Activated CD8-positive, alpha-beta memory T cell treated with anti-CD3 and anti-CD28 coated beads for 36 hours (primary cell): ENCODE data around the gene AMBP. TPM values are rescaled to one million over a fixed set of nuclear protein-coding genes. Genes with fewer than 3 reads are reported as not detected.

Experiments
- CTCF ChIA-PET: fragments of 350-600 bp; sonication (Branson Sonifier 250); formaldehyde crosslinking; loops from one replicate; lab custom pipeline; 2021; ENCODE audit warnings: antibody characterized with exemption; lab: Charles Lee
- POLR2A ChIA-PET: fragments of 350-600 bp; sonication (Branson Sonifier 250); formaldehyde crosslinking; loops from one replicate; lab custom pipeline; 2021; ENCODE audit warnings: antibody characterized with exemption; lab: Charles Lee
- total RNA-seq, 2 experiments: library from RNA; stranded (reverse); gene quantifications; one replicate each; pipeline ENCODE4 v1.2.3, GENCODE V29; 2021

AMBP gene
- total RNA-seq, 2 experiments from 2014 or later: not detected

DNA sequence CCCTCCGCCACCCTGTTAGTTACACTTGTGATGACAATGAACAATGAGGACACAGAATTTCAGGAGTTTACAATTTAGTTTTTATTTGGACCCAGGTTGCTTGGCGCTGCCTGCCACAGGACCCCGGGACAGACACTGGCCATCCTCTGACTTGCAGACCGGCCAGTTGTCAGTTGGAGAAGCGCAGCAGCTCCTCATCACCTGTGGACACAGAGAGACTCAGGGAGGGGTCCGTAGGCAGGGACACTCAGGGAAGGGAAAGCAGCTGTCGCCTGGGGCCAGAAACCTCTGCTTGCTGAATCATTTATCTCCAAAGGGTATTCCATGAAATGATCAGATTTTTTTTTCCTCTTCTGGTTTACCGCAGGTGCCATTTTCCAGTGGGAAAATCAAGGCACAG is 18.0 kb downstream of the AMBP start:
- ChIA-PET CTCF (no interaction called here), POLR2A (no interaction called here)

DNA sequence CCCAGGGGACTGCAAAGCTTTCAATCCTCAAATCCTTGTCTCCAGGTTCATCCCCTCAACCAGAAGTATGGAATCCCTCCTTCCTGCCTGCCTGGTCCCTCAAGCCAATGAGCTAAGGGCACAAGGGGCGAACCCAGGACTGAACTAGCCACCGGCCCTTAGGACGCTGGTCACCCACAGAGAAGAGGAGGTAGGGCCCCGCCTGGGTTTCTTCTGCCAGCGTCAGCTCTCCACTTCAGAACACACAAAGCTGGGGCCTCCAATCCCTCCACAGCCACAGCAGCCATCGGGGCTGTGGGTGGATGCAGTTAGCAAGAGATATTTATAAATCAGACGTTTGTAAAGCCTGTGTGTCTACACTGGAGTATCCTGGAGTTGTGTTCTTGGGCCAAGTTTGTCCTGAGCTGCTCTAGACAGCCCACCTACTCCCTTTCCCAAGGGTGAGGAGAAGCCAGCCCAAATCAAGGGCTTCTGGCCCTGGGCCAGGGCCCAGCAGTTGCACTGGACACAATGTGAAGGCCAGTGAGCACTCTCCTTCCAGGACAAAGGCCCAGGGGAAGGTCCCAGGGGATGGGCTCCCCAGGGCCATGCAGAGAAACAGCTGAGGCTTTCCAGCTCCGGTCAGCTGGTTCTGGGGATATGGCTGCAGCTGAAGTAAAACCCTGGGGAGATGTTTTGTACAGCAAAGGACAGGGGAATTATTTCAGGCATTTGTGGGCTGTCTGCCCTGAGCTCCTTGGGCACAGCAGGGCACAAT is 18.9 kb downstream of the AMBP start:
- ChIA-PET POLR2A (no interaction called here), CTCF (no interaction called here)

- POLR2A ChIA-PET: no interaction called here
- CTCF ChIA-PET: interaction anchor here (1.0 kb wide), 1 partner anchor 24 kb away, joined by 3 read pairs; no protein-coding TSS in a partner anchor
Measured at GRCh38 chr9:114058688-114059046, 19.4 kb downstream of the AMBP start.

- POLR2A ChIA-PET: no interaction called here
- CTCF ChIA-PET: interaction anchor here (1.0 kb wide), 1 partner anchor 25 kb away, joined by 3 read pairs; no protein-coding TSS in a partner anchor
Measured at GRCh38 chr9:114057161-114057885, 20.8 kb downstream of the AMBP start.

GRCh38 chr9:114056527-114056926 is 21.6 kb downstream of the AMBP start:
- POLR2A ChIA-PET: no interaction called here
- CTCF ChIA-PET: no interaction called here

GRCh38 chr9:114055894-114056293 is 22.2 kb downstream of the AMBP start:
- ChIA-PET CTCF (no interaction called here), POLR2A (no interaction called here)

- ChIA-PET CTCF (no interaction called here), POLR2A (no interaction called here)
Measured at GRCh38 chr9:114055061-114055460, 23.0 kb downstream of the AMBP start.

DNA sequence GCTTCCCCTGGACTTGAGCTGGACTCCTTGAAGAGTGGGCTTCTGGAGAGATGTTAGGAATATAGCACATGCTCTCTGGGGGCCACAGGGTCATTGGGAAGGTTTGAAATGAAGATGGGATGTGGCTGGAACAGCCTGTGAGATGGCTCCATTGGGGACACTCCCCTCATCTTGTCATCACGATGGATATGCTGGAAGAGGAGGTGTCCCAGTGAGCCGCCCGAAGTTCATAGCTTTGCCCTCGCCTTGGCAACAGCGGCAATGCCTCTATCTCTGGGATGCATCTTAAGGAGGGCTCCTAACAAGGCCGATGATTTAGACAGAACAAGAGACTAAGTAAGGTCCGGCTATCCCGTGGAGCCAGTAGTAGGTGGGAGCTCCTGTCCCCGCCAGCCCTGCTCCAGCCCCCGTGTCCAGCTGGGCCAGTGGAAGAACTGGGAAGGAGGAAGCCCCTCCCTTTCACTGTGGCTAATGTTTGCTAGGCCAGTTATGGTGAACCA is 23.9 kb downstream of the AMBP start:
- ChIA-PET POLR2A (no interaction called here), CTCF (no interaction called here)

- CTCF ChIA-PET: no interaction called here
- POLR2A ChIA-PET: no interaction called here
Measured at GRCh38 chr9:114053246-114054005, 24.7 kb downstream of the AMBP start.

- CTCF ChIA-PET: no interaction called here
Measured at GRCh38 chr9:114051706-114052105, 26.4 kb downstream of the AMBP start.

GRCh38 chr9:114051281-114051680 is 26.8 kb downstream of the AMBP start:
- CTCF ChIA-PET: no interaction called here
- POLR2A ChIA-PET: no interaction called here

More at GRCh38 chr9:114051706-114052105, 26.4 kb downstream of the AMBP start:
- POLR2A ChIA-PET: no interaction called here

- POLR2A ChIA-PET: no interaction called here
- CTCF ChIA-PET: interaction anchor here (0.8 kb wide), 1 partner anchor 57 kb away, joined by 3 read pairs; no protein-coding TSS in a partner anchor
Measured at GRCh38 chr9:114050646-114051045, 27.5 kb downstream of the AMBP start.

DNA sequence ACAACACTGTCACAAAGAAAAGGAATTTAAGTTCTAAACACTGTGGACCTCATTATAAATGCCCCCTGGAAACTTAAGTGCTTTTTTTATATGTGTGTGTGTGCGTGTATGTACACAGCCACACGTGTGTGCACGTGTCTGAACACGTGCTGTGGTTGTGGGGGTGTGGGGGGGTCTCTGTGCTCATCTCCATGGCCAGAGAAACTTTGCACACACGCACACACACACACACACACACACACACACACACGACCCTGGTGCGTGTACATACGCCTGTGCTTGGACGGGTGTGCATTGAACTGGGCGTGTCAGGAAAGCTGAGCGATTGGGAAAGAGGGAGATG is 27.9 kb downstream of the AMBP start:
- POLR2A ChIA-PET: no interaction called here

GRCh38 chr9:114049441-114050225 is 28.5 kb downstream of the AMBP start:
- ChIA-PET POLR2A (no interaction called here), CTCF (interaction anchor here (0.6 to 1.1 kb wide), 2 partner anchors 12 to 79 kb away, joined by 3 read pairs; no protein-coding TSS in a partner anchor)

More for the DNA sequence above, 27.9 kb downstream of the AMBP start:
- CTCF ChIA-PET: interaction anchor here (0.8 to 1.1 kb wide), 2 partner anchors 12 to 58 kb away, joined by 3 read pairs; no protein-coding TSS in a partner anchor

DNA sequence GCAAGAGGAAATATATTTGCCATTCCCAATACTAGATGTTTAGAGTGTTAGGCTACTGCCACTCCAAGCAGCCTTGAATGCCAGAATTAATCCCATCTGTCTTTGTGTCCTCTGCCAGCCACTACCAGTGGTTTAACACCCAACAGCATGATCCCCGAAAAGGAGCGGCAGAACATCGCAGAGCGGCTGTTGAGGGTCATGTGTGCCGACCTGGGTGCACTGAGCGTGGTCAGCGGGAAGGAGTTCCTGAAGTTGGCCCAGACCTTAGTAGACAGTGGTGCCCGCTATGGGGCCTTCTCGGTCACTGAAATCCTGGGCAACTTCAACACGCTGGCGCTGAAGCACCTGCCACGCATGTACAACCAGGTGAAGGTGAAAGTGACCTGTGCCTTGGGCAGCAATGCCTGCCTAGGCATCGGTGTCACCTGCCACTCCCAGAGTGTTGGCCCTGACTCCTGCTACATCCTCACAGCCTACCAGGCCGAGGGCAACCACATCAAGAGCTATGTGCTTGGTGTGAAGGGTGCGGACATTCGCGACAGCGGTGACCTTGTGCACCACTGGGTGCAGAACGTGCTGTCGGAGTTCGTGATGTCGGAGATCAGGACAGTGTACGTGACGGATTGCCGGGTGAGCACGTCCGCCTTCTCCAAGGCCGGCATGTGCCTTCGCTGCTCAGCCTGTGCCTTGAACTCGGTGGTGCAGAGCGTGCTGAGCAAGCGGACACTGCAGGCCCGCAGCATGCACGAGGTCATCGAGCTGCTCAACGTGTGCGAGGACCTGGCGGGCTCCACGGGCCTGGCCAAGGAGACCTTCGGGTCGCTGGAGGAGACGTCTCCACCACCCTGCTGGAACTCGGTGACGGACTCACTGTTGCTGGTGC is 29.3 kb downstream of the AMBP start:
- CTCF ChIA-PET: interaction anchor here (1.1 kb wide), 1 partner anchor 11 kb away, joined by 3 read pairs; no protein-coding TSS in a partner anchor
- POLR2A ChIA-PET: no interaction called here

- CTCF ChIA-PET: no interaction called here
- POLR2A ChIA-PET: no interaction called here
Measured at GRCh38 chr9:114047717-114048116, 30.4 kb downstream of the AMBP start.

- POLR2A ChIA-PET: no interaction called here
- CTCF ChIA-PET: no interaction called here
Measured at GRCh38 chr9:114046875-114047274, 31.2 kb downstream of the AMBP start.

DNA sequence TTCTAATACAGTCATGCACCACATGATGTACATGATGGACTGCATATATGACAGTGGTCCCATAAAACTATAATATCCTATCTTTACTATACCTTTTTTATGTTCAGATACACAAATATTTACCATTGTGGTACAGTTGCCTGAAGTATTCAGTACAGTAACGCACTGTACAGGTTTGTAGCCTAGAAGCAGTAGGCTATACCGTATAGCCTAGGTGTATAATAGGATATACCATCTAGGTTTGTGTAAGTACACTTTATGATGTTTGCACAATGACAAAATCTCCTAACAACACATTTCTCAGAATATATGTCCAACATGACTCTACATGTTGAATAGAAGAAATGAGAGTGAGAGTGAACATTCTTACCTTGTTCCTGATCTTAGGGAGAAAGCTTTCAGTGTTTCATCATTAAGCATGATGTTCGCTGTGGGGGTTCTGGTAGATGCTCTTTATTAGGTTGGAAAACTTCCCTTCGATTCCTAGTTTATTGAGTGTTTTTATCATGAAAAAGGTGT is 31.8 kb downstream of the AMBP start:
- CTCF ChIA-PET: no interaction called here
- POLR2A ChIA-PET: no interaction called here
